Large intestine (tissue), 3 donors: ENCODE measurements around the gene USP15. TPM values are rescaled to one million over a fixed set of nuclear protein-coding genes. Genes with fewer than 3 reads are reported as not detected.

Experiments
- DNase-seq, 2 donors: peaks; one replicate each; pipeline versions ENCODE4 v3.0.0 to v3.0.0-alpha.2; 2013
- H3K27ac ChIP-seq: one replicate; pipeline ENCODE4 v1.5.1; 2013; ENCODE audit warnings: low read length
- H3K27me3 ChIP-seq: 2 replicates; pipeline ENCODE4 v1.6.1; 2013; ENCODE audit warnings: low read length; ENCODE audit not compliant: control insufficient read depth, insufficient read depth
- H3K36me3 ChIP-seq: 2 replicates; pipeline ENCODE4 v1.6.1; 2013; ENCODE audit warnings: low read length; ENCODE audit not compliant: control insufficient read depth, insufficient read depth
- H3K4me1 ChIP-seq: one replicate; pipeline ENCODE4 v1.6.1; 2013; ENCODE audit warnings: low read length; ENCODE audit not compliant: control insufficient read depth, insufficient read depth
- H3K4me3 ChIP-seq: one replicate; pipeline ENCODE4 v1.5.1; 2013; ENCODE audit warnings: low read length
- H3K9me3 ChIP-seq: one replicate; pipeline ENCODE4 v1.6.1; 2013; ENCODE audit warnings: mild to moderate bottlenecking, low read depth, low read length, moderate library complexity; ENCODE audit not compliant: control insufficient read depth
- WGBS: methylation state at CpG from one replicate; pipeline ENCODE4 v1.1.5; 2013; ENCODE audit warnings: low lambda C conversion rate; ENCODE audit not compliant: insufficient coverage; 5-methylcytosine and 5-hydroxymethylcytosine counted together
- polyA plus RNA-seq: library from polyadenylated mRNA; unstranded; fragments of 120-200 nt; gene quantifications from one replicate; pipeline ENCODE4 v1.2.1, GENCODE V29; 2013

USP15 gene
- polyA plus RNA-seq, 1 donor = 66.1 TPM

DNA sequence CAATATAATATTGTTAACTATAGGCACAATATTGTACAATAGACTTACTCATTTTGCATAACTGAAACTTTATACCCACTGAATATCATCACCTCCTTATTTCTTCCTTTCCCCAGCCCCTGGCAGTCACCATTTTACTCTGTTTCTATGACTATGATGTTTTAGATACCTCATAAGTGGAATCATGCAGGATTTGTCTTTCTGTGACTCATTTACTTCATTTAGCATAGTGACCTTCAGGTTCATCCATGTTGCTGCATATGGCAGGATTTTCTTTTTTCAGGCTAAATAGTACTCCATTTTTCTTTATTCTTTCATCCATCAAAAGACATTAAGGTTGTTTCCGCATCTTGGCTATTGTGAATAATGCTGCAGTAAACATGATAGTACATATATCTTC, 18.9 kb downstream of the USP15 start:
- WGBS = no CpG with 5 or more reads among the region's 1 CpG
- no peaks in the 10 kb centered on the region for H3K4me1 ChIP-seq

DNA sequence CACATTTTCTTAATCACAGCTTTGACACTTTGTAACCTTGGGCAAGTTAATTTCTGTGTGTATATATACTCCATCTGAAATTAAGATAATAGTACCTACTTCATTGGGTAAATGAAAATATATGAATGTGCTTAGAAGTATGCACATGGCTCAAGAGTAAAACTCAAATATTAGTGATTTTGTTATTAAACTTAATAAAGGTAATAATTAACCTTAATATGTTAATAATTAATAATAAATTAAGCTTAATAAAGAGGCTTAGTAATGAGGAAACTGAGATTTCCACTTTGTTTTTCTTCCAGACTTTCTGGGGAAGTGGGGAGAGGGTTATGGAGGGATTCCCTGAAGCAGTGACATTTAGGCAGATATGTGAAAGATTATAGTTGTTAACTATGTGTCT, 19.8 kb downstream of the USP15 start:
- Histone ChIP-seq H3K36me3 (no peaks in the 10 kb centered on the region), H3K27me3 (no peaks in the 10 kb centered on the region), H3K27ac (no peak overlapping the region), H3K9me3 (no peaks in the 10 kb centered on the region), H3K4me3 (no peak overlapping the region), H3K4me1 (no peaks in the 10 kb centered on the region)
- no peak for DNase-seq

More for the DNA sequence above, 18.9 kb downstream of the USP15 start:
- Histone ChIP-seq H3K27me3 (no peaks in the 10 kb centered on the region), H3K36me3 (no peaks in the 10 kb centered on the region), H3K9me3 (no peaks in the 10 kb centered on the region), H3K4me3 (no peak overlapping the region), H3K27ac (no peak overlapping the region)
- DNase-seq = no peak

DNA sequence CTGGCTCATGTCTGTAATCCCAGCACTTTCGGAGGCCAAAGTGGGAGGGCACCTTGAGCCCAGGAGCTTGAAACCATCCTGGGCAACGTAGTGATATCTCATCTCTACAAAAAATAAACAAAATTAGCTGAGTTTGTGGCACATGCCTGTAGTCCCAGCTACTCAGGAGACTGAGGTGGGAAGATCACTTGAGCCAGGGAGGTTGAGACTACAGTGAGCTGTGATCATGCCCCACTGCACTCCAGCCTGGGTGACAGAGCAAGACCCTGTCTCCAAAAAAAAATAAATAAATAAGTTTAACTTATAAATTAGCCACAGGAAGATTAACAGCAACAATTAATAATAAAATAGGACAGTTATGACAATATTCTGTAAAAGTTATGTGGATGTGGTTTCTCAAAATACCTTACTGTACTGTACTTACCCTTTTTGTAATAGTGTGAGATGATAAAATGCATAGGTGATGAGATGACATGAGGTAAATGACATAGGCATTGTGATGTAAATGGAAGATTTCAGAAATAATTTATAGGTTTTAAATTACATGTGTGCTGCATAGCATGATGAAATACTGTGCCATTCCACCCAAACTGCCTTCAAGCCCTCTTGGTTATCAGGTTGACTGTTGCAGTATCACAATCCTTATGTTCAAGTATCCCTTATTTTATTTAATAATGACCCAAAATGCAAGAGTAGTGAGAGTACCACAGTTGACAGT, 22.0 kb downstream of the USP15 start:
- H3K4me1 ChIP-seq = no peaks in the 10 kb centered on the region
- WGBS = no CpG with 5 or more reads among the region's 2 CpGs
- H3K4me3 ChIP-seq = no peak overlapping the region
- H3K27me3 ChIP-seq = no peaks in the 10 kb centered on the region
- H3K36me3 ChIP-seq = no peaks in the 10 kb centered on the region
- no peaks in the 10 kb centered on the region for H3K9me3 ChIP-seq
- no peak for DNase-seq
- no peak overlapping the region for H3K27ac ChIP-seq

DNA sequence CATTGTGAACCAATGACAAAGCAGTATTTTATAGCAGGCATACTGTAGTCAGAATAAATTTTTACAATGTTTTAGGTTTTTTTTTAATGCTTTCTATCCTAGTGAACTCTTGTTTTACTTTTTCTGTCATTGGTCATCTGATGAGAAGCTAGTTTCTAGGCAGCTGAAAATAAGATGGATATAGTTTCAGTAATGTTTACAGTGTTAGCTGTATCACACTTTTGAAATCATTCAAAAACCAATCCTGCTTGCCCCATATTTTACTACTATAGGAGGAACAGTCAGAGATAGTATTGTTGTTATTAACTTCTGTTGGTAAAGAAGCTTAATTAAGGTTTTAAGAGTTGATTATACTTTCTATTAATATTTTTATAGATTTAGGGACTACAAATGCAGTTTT, 24.5 kb downstream of the USP15 start:
- Histone ChIP-seq H3K36me3 (no peaks in the 10 kb centered on the region), H3K4me1 (no peaks in the 10 kb centered on the region), H3K9me3 (peaks cover 6% of the 10 kb centered on the region), H3K27ac (no peak overlapping the region), H3K27me3 (no peaks in the 10 kb centered on the region), H3K4me3 (no peak overlapping the region)
- no peak for DNase-seq

DNA sequence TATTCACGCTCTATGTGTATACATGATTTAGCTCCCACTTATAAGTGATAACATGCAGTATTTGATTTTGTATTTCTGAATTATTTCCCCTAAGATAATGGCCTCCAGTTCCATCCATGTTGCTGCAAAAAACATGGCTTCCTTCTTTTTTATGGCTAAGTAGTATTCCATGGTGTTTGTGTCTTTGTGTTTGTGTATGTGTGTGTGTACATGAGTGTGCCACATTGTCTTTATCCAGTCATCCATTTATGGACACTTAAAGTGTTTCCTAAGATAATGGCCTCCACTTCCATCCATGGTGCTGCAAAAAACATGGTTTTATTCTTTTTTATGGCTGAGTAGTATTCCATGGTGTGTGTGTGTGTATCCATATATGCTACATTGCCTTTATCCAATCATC, 25.1 kb downstream of the USP15 start:
- Histone ChIP-seq H3K9me3 (peaks cover 10% of the 10 kb centered on the region), H3K4me1 (no peaks in the 10 kb centered on the region), H3K4me3 (no peak overlapping the region), H3K36me3 (no peaks in the 10 kb centered on the region), H3K27ac (no peak overlapping the region), H3K27me3 (no peaks in the 10 kb centered on the region)
- DNase-seq = no peak
- no CpG with 5 or more reads among the region's 1 CpG for WGBS

DNA sequence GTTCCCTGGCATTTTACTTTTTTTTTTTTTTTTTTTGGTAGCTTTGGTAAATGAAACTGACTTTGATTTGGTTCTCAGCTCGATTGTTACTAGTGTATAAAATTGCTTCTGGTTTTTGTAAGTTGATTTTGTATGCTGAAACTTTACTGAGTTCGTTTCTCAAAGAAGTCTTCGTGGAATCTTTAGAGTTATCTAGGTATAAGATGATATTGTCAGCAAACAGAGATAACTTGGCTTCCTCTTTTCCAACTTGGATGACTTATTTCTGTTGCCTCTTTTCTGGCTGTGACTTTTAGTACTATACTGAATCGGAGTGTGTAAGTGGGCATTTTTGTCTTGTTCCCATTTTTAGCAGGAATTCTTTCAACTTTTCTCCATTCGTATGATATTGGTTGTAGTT, 28.1 kb downstream of the USP15 start:
- Histone ChIP-seq H3K9me3 (peaks cover 18% of the 10 kb centered on the region), H3K27me3 (no peaks in the 10 kb centered on the region), H3K4me1 (no peaks in the 10 kb centered on the region), H3K4me3 (no peak overlapping the region), H3K36me3 (no peaks in the 10 kb centered on the region), H3K27ac (no peak overlapping the region)
- WGBS = 66% methylated on average over 3 of the region's 5 CpGs
- no peak for DNase-seq

DNA sequence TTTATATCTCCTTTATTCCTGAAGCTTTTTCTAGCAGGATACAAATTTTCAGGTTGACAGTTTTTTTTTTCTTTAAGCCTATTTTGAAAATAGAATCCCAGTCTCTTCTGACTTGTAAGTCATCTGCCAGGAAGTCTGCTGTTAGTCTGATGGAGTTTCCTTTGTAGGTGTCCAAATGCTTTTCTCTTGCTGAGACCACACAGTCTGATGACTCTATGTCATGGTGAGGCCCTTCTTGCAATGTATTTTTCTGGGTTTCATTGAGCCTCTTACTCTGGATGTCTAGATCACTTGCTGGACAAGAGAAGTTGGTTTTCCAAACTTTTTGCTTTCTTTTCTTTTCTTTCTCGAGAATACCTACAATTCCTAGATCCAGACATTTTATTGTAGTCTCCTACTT, 30.6 kb downstream of the USP15 start:
- no peaks in the 10 kb centered on the region for H3K4me1 ChIP-seq
- peaks cover 18% of the 10 kb centered on the region for H3K9me3 ChIP-seq
- no peak overlapping the region for H3K27ac ChIP-seq
- H3K27me3 ChIP-seq = no peaks in the 10 kb centered on the region
- peaks cover 13% of the 10 kb centered on the region for H3K36me3 ChIP-seq
- 90% methylated on average over 1 of the region's 1 CpG for WGBS
- no peak for DNase-seq
- H3K4me3 ChIP-seq = no peak overlapping the region

DNA sequence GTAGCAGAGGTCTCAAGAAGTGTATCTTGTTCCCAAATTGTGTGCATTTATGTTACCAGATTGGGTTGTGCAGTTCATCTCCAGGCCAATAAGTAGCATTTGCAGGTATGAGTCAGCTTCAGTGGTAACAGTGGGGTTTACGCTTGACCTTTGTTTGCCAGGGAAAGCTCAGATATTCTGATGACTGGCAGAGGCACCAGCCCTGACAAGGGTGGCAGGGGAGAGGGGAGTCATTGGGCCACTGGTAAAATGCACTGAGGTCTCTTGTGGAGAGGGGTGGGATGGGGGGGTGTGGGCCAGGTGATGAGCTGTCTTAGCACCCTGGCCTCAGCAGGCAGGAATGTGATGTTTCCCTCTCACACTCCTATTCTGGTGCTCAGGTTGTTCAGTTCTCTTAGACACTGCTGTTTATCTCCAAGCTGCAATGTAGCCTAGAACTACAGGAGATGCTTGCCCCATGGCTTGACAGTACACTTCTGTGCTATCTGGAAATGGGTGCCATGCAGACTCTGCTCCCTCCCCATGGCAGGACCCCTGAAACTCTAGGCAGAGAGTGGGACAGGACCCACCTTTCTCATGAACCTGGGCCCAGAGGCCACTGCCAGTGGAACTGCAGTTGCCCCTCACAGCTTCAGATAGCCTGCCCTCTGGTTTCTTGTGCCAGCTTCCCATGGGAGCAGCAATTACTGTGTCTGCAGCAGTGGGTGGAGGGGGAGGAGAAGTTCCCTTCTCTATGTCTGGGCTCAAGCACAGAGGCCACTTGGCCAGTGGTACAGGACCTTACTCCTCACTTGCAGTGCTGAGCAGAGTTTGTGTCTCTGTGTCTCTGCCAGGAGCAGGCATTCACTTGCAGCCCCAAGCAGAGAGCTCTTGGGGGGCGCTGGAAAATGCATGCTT, 31.9 kb downstream of the USP15 start:
- Histone ChIP-seq H3K9me3 (peaks cover 18% of the 10 kb centered on the region), H3K36me3 (peaks cover 25% of the 10 kb centered on the region), H3K27ac (no peak overlapping the region), H3K4me3 (no peak overlapping the region), H3K4me1 (no peaks in the 10 kb centered on the region), H3K27me3 (no peaks in the 10 kb centered on the region)
- DNase-seq = no peak
- no CpG with 5 or more reads among the region's 2 CpGs for WGBS

DNA sequence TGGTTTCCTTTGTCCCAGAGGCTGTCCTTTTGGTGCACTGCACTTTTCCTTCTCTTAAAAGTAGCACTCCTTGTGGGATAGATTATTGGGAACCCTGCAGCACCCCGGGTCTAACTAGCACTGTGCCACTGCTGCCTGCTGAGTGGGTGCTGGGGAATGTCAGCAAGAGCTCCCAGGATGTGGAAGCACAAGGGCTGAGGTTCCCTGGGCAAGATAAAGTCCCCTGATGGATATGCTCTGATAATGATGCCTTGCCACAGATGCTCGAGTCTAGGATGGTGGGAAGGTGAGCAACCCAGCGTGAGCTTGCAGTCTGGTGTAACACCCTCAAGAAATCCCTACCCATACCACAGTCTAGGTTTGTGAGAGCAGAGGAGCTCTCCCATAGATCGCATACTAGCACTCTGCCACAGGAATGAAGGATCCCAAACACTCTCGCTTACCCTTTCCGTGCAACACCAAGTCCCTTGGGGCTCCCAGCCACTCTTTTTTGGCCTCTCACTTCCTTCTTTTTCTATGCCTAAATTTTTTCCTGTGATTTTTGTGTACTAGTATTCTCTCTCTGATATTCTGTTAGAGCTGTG, 32.6 kb downstream of the USP15 start:
- Histone ChIP-seq H3K9me3 (peaks cover 17% of the 10 kb centered on the region), H3K27ac (no peak overlapping the region), H3K27me3 (no peaks in the 10 kb centered on the region), H3K4me1 (no peaks in the 10 kb centered on the region), H3K4me3 (no peak overlapping the region), H3K36me3 (peaks cover 30% of the 10 kb centered on the region)
- WGBS = 70% methylated on average over 3 of the region's 6 CpGs
- no peak for DNase-seq

DNA sequence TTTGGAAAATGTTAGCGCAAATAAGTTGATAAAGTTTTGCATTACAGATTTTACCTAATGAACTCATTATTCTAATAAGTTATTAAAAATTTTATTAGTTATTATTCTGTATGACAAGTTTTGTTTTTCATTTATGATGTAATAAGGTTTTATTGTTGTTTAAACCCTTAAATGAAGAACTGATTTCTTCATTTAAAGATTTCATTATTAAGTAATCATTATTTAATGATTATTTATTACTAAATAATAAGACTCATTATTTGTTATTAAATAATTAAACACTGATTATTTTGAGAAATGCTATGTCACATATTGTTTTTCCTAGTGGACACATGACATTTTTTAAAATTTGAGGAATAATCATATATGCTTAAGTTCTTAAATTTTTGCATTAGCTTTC, 34.2 kb downstream of the USP15 start:
- no peak overlapping the region for H3K4me3 ChIP-seq
- no peak overlapping the region for H3K27ac ChIP-seq
- H3K27me3 ChIP-seq = no peaks in the 10 kb centered on the region
- H3K4me1 ChIP-seq = no peaks in the 10 kb centered on the region
- no CpG with 5 or more reads among the region's 1 CpG for WGBS
- peaks cover 41% of the 10 kb centered on the region for H3K36me3 ChIP-seq
- DNase-seq = no peak
- peaks cover 23% of the 10 kb centered on the region for H3K9me3 ChIP-seq
